ENCODE results near the gene RBM4B.
"Not testable (repeated sequence)": the region's sequence is repeated elsewhere in the genome, so short reads cannot be mapped to it uniquely, and the experiment has no call there.

The RBM4B gene

DNA sequence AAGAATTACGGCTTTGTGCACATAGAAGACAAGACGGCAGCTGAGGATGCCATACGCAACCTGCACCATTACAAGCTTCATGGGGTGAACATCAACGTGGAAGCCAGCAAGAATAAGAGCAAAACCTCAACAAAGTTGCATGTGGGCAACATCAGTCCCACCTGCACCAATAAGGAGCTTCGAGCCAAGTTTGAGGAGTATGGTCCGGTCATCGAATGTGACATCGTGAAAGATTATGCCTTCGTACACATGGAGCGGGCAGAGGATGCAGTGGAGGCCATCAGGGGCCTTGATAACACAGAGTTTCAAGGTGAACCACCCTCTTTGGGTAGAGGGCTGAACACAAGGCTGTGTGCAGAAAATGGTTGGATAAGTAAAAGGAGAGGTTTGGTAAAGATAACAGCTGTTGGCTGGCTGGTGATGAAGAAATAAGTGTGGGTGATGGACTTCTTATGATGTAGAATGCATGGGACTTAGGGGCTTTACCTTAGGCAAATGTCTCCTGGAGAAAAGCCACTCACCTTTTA is 37.8 kb downstream of the RBM4B start:
- DNase-seq (ENCODE audit: low spot score), result not testable (repeated sequence)

DNA sequence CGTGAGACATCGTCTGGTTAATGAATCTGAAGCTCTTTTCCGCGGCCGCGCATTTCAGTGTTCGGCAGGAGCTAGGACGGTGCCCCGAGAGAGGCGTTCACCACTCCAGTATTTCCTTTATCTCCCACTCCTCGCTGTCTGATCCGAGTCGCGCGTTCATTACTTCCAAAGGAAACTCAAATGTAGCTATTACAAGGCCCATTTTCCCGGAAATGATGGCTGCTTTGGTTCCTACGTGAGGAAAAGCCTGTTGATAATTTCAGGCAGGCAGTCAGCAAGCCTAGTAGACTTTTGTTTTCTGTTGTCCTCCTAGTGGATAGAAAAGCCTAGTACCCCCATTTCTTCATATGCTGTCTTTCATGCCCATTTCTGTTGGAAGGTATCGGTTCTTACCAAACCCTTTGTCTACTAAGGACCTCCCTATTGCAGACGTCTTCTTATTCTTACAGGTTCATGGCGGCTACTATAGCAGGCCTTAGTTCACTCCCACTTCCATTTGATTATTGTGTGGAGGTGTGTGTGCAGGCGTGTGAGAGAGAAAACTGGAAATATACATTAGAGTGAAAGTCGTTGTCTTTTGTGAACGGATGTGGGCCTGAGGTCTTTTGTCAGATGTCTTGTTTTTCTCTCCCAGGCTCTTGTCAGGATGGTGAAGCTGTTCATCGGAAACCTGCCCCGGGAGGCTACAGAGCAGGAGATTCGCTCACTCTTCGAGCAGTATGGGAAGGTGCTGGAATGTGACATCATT is 38.4 kb downstream of the RBM4B start:
- peak; percentile 28 for DNase-seq (ENCODE audit: low spot score)

DNA sequence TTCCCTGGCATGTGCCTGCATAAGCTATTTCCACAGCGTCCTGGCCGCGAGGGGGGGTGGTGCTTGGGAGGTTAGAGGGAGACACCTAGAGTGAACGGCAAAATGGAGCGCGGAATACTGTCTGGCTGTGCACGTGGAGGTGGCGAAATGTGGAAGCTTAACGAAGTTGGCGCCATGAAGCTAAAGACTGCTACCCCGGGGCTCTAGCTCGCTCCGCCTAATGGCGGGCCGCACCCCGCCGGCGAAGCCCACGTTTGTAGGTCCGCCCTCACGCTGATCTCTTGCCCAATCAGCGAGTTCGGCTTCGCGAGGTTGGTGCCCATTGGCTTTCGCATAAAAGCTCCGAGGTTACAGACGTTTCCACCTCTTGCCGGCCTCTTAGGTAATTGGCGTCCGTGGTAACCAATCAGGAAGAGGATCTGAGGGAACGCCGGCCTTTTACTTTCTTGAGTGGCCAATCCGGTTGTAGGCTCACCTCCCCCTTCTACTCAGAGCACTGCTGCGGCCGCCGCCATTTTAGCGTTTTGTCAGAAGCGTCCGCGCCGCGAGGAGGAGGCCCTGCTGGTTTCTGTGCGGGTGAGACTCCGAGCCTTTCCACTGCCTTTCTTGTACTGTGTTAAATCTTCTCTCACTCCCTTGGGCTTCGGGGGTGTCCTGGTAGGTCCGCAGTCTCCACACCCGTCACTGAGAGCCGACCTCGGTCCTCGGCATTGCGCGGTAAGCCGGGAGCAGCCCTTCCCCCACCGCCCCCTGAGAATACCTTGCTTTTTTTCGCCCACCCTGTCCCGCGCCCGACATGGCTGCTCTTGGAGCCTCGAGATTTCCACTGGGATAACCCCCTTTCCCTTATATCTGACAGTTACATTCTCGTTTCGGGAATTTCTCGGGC is 39.3 kb downstream of the RBM4B start, which contains the start of gene RBM4:
Gene RBM4, plus strand, starts transcription at position 527 of the 889 bp plus-strand sequence. CDS start 1,009 bp downstream, outside the sequence.
- peak; percentile 100 for DNase-seq (ENCODE audit: low spot score)

DNA sequence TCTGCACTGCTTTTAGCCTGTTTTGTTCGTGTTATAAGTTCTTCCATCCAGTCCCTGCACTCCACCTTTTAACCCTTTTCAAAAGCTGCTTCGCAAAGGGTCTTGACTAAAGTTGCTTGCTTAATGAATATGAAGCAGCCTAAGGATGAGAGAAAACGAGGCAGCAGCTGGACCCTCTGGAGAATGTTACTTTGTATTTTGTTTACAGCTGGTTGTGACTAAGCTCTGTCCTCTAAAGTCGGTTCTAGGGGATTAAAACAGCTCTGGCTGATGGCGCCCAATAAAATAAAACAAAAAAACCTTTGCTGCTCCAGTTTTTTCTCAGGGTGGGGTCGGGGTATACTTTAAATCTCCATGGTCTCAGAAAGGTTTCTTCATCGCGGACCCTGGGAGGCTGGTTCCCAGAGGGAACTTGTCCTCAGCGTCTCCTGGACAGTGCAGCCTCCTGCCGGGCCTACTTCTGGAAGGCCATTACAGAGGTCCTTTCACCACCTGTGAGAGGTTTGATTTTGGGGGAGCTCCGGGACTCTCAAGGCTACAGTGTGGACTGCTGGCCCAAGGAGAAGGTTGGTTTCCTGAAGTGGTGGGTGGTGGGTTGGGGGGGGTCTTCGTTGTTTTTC is 40.0 kb downstream of the RBM4B start:
- DNase-seq (ENCODE audit: low spot score), result no peak

DNA sequence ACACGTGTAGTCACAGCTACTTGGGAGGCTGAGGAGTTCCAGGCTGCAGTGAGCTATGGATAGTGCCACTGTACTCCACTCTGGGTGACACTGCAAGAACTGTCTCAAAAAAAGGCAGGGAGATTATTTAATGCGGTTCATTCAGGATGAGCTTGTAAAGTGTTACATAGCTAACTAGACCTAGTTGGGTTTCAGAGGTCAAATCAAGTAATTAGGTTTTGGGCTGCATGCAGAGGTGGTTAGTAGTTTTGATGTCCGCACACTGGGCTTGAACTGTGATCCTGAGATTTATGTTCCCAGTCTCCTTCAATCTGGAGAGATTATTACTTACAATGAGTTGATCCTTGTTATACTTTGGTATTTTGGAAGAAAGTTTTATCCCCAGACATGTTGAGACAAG is 41.3 kb downstream of the RBM4B start:
- DNase-seq (ENCODE audit: low spot score), result no peak

DNA sequence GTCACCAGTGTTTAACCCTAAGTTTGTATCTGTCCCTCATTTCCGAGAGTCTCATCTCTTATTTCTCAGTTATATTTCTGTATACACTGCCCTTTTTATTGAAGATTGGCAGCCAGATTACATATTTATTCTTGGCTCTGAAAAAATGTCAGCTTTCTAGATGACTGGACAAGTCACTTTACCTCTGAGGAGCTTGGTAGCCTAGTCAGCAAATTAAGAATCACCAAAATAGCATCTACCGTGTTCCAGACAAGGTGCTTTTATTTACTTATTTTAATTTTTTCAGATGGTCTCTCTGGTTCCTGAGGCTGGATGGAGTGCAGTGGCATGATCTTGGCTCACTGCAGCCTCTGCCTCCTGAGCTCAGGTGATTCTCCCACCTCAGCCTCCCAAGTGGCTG is 44.7 kb downstream of the RBM4B start:
- DNase-seq (ENCODE audit: low spot score), result no peak

DNA sequence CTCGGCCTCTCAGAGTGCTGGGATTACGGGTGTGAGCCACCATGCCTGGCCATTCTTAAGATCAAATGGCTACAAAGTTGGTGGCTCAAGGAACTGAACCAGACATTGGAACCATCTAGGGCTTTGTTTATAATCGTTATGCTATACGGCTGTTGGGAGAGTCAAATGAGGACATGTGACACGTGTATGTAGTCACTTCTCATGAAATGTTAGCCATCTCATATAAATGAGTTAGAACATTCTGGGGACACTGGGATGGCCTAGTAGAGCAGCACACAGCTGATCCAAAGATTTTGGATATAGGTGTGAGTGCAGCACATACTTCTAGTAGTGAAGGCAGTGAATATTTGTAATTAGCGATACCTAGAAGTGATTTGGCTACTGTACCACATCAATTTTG is 45.8 kb downstream of the RBM4B start:
- DNase-seq (ENCODE audit: low spot score), result no peak

DNA sequence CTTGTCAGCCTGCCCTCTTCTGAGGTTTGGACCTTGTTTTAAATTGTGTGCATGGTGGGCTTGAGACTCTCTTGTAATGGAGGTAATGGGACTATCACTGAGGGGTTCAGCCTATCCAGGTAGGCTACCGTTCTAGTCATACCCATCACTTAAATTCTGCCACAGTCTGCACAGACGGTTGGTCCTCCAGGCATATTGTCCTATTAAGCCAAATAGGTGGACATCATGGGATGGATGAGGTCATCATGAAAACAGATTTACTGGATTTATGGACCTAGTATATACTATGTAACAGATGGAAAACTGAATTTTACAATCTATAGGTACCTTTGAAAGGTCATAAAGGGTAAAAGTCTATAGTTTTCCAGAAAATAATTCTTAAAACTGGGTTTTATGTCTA is 48.3 kb downstream of the RBM4B start:
- no peak for DNase-seq (ENCODE audit: low spot score)

DNA sequence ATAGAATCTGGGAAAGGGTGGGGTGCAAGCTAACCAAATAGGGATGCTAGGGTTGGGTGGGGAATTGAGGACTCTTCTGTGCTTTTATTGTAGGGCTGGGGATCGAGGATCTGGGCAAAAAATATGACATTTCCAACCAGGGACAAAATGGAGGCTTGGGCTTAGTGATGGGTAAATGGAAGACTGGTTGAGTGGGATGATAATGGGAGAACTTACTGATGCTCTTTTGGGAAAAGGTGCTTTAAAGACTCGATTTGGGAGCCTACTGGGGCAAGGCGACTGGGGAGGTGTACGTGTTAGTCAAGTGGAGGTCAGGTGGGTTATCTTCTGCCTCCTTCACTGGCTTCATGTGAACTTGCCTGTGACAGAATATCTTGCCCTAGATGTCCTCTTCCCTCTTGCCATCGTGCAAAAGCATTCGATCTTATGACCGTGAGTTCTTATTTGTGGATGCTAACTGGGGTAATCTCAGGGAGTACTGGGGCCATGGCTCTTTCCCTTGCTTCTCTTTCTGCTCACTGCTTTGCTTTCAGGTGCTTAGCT is 49.6 kb downstream of the RBM4B start:
- no peak for DNase-seq (ENCODE audit: low spot score)

DNA sequence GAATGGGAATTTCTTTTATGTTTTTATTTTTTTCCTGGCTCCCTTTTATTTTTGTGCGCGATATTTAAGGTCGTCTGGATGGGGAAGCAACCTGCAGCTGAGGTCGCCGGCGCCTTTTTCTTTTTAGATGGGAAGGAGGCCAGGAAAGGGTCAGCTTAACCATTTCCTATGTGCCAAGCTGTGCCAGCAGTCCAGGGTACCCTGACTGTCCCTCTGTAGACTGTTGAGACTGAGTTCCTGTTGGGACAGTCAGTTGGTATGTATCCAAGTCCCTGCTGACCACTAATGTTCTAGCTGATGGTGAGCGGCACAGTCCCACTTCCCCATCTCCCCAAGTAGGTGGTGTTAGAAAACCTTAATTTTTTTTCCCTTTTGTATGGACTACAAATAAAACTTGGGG is 50.8 kb downstream of the RBM4B start:
- no peak for DNase-seq (ENCODE audit: low spot score)

DNA sequence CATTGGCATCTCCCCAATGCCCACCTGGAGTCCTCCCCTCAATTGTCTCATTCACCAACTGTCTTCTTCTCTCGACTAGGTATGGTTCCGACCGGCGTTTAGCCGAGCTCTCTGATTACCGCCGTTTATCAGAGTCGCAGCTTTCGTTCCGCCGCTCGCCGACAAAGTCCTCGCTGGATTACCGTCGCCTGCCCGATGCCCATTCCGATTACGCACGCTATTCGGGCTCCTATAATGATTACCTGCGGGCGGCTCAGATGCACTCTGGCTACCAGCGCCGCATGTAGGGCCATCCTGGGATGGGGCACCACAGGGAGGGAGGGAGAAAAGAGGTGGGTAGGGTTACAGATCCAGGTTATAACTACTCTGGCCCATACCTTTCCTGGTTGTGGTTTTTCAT is 51.3 kb downstream of the RBM4B start:
- no peak for DNase-seq (ENCODE audit: low spot score)

DNA sequence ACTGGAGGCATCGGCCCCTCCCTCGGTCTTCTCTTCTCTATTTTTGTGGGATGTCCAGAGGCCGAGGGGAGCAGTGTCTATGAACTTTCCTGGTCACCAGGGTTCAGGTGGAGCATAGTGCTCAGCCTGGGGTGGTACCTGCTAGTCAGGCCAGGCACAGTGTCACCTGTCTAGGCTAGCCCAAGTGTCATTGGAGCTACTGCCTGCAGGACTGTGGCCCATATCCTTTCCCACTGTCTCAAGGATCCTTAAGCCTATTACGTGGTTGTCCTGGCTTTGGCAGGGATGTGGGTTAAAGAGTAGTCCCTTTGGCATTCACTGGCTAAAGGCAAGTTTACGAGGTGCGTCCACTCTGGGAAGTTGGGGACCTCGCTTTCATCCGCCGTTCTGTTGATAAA is 51.9 kb downstream of the RBM4B start:
- no peak for DNase-seq (ENCODE audit: low spot score)

DNA sequence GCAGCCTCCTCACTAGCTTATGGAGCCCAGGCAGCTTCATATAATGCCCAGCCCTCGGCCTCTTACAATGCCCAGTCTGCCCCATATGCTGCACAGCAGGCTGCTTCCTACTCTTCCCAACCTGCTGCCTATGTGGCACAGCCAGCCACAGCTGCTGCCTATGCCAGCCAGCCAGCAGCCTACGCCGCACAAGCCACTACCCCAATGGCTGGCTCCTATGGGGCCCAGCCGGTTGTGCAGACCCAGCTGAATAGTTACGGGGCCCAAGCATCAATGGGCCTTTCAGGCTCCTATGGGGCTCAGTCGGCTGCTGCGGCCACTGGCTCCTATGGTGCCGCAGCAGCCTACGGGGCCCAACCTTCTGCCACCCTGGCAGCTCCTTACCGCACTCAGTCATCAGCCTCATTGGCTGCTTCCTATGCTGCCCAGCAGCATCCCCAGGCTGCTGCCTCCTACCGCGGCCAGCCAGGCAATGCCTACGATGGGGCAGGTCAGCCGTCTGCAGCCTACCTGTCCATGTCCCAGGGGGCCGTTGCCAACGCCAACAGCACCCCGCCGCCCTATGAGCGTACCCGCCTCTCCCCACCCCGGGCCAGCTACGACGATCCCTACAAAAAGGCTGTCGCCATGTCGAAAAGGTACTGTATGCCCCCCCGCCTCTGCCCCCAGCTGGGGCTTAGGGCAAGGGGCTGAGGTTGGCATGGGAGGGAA is 52.5 kb downstream of the RBM4B start:
- no peak for DNase-seq (ENCODE audit: low spot score)

DNA sequence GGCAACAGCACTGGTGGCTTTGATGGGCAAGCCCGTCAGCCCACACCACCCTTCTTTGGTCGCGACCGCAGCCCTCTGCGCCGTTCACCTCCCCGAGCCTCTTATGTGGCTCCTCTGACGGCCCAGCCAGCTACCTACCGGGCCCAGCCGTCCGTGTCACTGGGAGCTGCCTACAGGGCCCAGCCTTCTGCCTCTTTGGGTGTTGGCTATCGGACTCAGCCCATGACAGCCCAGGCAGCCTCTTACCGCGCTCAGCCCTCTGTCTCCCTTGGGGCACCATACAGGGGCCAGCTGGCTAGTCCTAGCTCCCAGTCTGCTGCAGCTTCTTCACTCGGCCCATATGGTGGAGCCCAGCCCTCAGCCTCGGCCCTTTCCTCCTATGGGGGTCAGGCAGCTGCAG is 53.2 kb downstream of the RBM4B start:
- no peak for DNase-seq (ENCODE audit: low spot score)

DNA sequence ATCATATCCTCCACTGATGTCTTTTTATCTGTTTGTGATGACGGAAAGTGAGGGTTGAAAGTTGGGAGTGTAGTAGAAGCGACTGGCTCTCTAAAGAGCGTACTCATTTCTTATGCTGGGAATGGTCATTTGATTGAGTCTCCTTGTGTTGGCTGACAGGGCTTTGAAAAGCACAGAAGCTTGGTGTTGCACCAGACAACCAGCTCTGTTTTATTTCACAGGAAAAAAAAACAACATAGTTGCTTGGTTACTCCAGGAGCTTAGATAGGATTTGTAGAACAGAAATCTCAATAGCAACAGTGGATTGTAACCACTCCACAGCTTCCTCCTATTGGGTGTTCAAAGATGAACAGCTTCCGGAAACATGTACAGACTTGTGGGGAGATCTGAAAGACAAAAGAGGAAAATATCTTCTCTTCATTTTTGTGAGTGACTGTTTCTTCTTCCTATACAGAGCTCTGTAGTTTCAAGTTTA is 58.6 kb downstream of the RBM4B start:
- no peak for DNase-seq (ENCODE audit: low spot score)

DNA sequence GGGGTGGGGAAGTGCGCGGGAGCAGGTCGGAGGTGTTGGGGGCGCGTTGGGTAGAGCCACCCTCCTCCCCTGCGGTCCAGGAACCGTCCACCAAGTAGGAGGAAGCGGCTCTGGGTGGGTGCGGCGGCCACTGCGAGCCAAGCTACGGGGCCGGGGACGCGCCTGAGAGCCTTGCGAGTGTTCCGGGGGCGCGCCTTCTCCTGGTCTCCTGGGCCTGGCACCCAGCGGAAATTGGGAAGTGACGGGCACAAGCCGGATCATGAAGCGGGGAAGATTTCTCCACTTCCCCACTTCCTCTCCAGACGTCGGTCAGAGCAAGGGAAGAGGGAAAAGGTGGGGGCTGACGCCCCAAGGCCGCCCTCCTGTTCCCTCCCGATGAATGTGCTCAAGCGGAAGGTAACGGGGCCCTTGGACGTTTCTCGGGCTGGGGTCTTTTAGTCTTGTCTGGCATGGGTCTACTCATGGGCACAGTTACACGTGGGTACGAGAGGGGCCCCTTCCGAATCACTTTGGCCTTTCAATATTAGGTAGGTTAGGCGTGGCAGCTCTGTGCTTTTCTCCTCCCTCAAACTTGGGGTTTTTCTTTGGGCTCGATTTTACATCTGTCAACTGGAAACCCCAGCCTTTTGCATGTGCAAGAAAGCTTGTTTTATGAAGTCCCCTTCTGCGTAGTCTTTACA is 60.4 kb downstream of the RBM4B start:
- no peak for DNase-seq (ENCODE audit: low spot score)

DNA sequence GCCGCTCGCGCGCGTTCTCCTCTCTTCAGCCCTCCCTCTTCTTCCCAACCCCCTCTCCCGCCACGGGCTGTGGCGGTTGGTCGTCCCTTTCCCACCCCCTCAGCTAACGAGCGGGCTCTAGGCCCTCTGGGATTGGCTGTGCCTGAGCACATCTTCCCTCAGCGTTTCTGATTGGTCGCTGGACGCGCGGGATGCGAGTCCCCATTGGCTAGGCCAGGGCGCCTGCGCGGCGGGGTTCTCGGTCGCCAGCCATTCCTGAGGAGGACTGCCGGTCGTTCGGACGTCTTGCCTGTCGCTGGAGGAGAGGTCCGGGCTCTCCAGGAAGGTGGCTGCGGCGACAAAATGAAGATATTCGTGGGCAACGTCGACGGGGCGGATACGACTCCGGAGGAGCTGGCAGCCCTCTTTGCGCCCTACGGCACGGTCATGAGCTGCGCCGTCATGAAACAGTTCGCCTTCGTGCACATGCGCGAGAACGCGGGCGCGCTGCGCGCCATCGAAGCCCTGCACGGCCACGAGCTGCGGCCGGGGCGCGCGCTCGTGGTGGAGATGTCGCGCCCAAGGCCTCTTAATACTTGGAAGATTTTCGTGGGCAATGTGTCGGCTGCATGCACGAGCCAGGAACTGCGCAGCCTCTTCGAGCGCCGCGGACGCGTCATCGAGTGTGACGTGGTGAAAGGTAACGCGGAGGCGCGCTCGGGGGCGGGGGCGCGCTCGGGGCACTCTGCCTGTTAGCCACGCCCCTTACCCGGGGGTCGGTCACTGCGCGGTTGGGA is 61.1 kb downstream of the RBM4B start, which contains the start of gene RBM14:
Gene RBM14, plus strand, starts transcription at position 252 of the 776 bp plus-strand sequence. Its CDS starts 91 bp downstream, at position 343.
- peak; percentile 99 for DNase-seq (ENCODE audit: low spot score)
